HUES48 (cell line): ENCODE data around the gene SLC9A7.

Experiments used
- H3K27ac ChIP-seq: one replicate; pipeline ENCODE4 v1.7.0; 2013; ENCODE audit warnings: low read depth, low read length, inconsistent platforms
- H3K27me3 ChIP-seq: 2 replicates; pipeline ENCODE4 v1.6.1; 2013; ENCODE audit warnings: mild to moderate bottlenecking, low read length; ENCODE audit not compliant: control insufficient read depth, insufficient read depth
- H3K36me3 ChIP-seq: 2 replicates; pipeline ENCODE4 v1.6.1; 2013; ENCODE audit warnings: low read length; ENCODE audit not compliant: control insufficient read depth, insufficient read depth
- H3K4me1 ChIP-seq: 2 replicates; pipeline ENCODE4 v1.6.1; 2013; ENCODE audit warnings: mild to moderate bottlenecking, low read length; ENCODE audit not compliant: control insufficient read depth, insufficient read depth
- H3K4me3 ChIP-seq: 2 replicates; pipeline ENCODE4 v1.5.1; 2013; ENCODE audit warnings: mild to moderate bottlenecking, low read depth, low read length
- H3K9ac ChIP-seq: 2 replicates; pipeline ENCODE4 v1.6.1; 2013; ENCODE audit warnings: mild to moderate bottlenecking, low read depth, low read length, moderate library complexity
- H3K9me3 ChIP-seq: 2 replicates; pipeline ENCODE4 v1.6.1; 2013; ENCODE audit warnings: low read length; ENCODE audit not compliant: control insufficient read depth, insufficient read depth

SLC9A7 gene

GRCh38 chrX:46703980-46704379 lies 54.9 kb downstream of the SLC9A7 start:
- H3K9ac ChIP-seq: no peak overlapping the region
- no peaks in the 10 kb centered on the region for H3K36me3 ChIP-seq
- no peaks in the 10 kb centered on the region for H3K9me3 ChIP-seq
- peaks cover 5% of the 10 kb centered on the region for H3K4me1 ChIP-seq
- H3K27ac ChIP-seq: no peak overlapping the region
- no peak overlapping the region for H3K4me3 ChIP-seq
- H3K27me3 ChIP-seq: no peaks in the 10 kb centered on the region

GRCh38 chrX:46698691-46699090 lies 60.2 kb downstream of the SLC9A7 start:
- peaks cover 22% of the 10 kb centered on the region for H3K4me1 ChIP-seq
- no peaks in the 10 kb centered on the region for H3K9me3 ChIP-seq
- no peaks in the 10 kb centered on the region for H3K36me3 ChIP-seq
- no peak overlapping the region for H3K9ac ChIP-seq
- H3K27me3 ChIP-seq: no peaks in the 10 kb centered on the region
- H3K4me3 ChIP-seq: peak overlapping the region; percentile 41
- peak overlapping the region; percentile 68 for H3K27ac ChIP-seq

- Histone ChIP-seq H3K4me3 (no peak overlapping the region), H3K27me3 (no peaks in the 10 kb centered on the region), H3K9me3 (no peaks in the 10 kb centered on the region), H3K27ac (no peak overlapping the region), H3K36me3 (no peaks in the 10 kb centered on the region), H3K4me1 (peaks cover 22% of the 10 kb centered on the region), H3K9ac (no peak overlapping the region)
Observed at GRCh38 chrX:46695491-46695890, 63.4 kb downstream of the SLC9A7 start.

- no peaks in the 10 kb centered on the region for H3K36me3 ChIP-seq
- no peaks in the 10 kb centered on the region for H3K27me3 ChIP-seq
- no peaks in the 10 kb centered on the region for H3K9me3 ChIP-seq
- peaks cover 22% of the 10 kb centered on the region for H3K4me1 ChIP-seq
- no peak overlapping the region for H3K27ac ChIP-seq
- H3K9ac ChIP-seq: no peak overlapping the region
- H3K4me3 ChIP-seq: no peak overlapping the region
Observed at GRCh38 chrX:46694549-46694948, 64.4 kb downstream of the SLC9A7 start.

- Histone ChIP-seq H3K4me3 (no peak overlapping the region), H3K36me3 (no peaks in the 10 kb centered on the region), H3K27me3 (no peaks in the 10 kb centered on the region), H3K27ac (no peak overlapping the region), H3K9ac (no peak overlapping the region), H3K9me3 (no peaks in the 10 kb centered on the region), H3K4me1 (peaks cover 9% of the 10 kb centered on the region)
Observed at GRCh38 chrX:46693149-46693548, 65.8 kb downstream of the SLC9A7 start.

GRCh38 chrX:46690818-46691217 lies 68.1 kb downstream of the SLC9A7 start:
- Histone ChIP-seq H3K27me3 (no peaks in the 10 kb centered on the region), H3K4me3 (no peak overlapping the region), H3K36me3 (no peaks in the 10 kb centered on the region), H3K9ac (no peak overlapping the region), H3K27ac (no peak overlapping the region), H3K9me3 (no peaks in the 10 kb centered on the region), H3K4me1 (peaks cover 8% of the 10 kb centered on the region; the same call in 1 of the 2 replicates)

- Histone ChIP-seq H3K9ac (no peak overlapping the region), H3K4me1 (peaks cover 8% of the 10 kb centered on the region; the same call in 1 of the 2 replicates)
Observed at GRCh38 chrX:46687619-46688018, 71.3 kb downstream of the SLC9A7 start.

GRCh38 chrX:46686003-46686645 lies 72.8 kb downstream of the SLC9A7 start:
- no peaks in the 10 kb centered on the region for H3K27me3 ChIP-seq
- H3K4me1 ChIP-seq: peaks cover 8% of the 10 kb centered on the region; the same call in 1 of the 2 replicates
- no peaks in the 10 kb centered on the region for H3K9me3 ChIP-seq
- no peak overlapping the region for H3K9ac ChIP-seq
- peaks cover 8% of the 10 kb centered on the region; the same call in 1 of the 2 replicates for H3K36me3 ChIP-seq
- no peak overlapping the region for H3K27ac ChIP-seq
- H3K4me3 ChIP-seq: no peak overlapping the region

More at GRCh38 chrX:46687619-46688018, 71.3 kb downstream of the SLC9A7 start:
- Histone ChIP-seq H3K4me3 (no peak overlapping the region), H3K27me3 (no peaks in the 10 kb centered on the region), H3K27ac (no peak overlapping the region), H3K9me3 (no peaks in the 10 kb centered on the region), H3K36me3 (no peaks in the 10 kb centered on the region)

- H3K9ac ChIP-seq: no peak overlapping the region
- no peak overlapping the region for H3K4me3 ChIP-seq
- no peaks in the 10 kb centered on the region for H3K9me3 ChIP-seq
- no peaks in the 10 kb centered on the region for H3K27me3 ChIP-seq
- H3K36me3 ChIP-seq: peaks cover 17% of the 10 kb centered on the region
- H3K4me1 ChIP-seq: peaks cover 8% of the 10 kb centered on the region; the same call in 1 of the 2 replicates
- H3K27ac ChIP-seq: no peak overlapping the region
Observed at GRCh38 chrX:46683048-46683447, 75.9 kb downstream of the SLC9A7 start.

GRCh38 chrX:46681849-46682248 lies 77.1 kb downstream of the SLC9A7 start:
- Histone ChIP-seq H3K27me3 (no peaks in the 10 kb centered on the region), H3K27ac (no peak overlapping the region), H3K4me3 (no peak overlapping the region), H3K9ac (no peak overlapping the region), H3K36me3 (peaks cover 23% of the 10 kb centered on the region), H3K4me1 (no peaks in the 10 kb centered on the region; the same call in 1 of the 2 replicates), H3K9me3 (no peaks in the 10 kb centered on the region)

GRCh38 chrX:46678232-46678631 lies 80.7 kb downstream of the SLC9A7 start:
- Histone ChIP-seq H3K27me3 (no peaks in the 10 kb centered on the region), H3K4me1 (no peaks in the 10 kb centered on the region), H3K36me3 (peaks cover 23% of the 10 kb centered on the region), H3K27ac (no peak overlapping the region), H3K9ac (no peak overlapping the region), H3K4me3 (no peak overlapping the region), H3K9me3 (no peaks in the 10 kb centered on the region)
